Prostate gland (tissue), 2 donors: ENCODE results near the gene ATP5PD.

ENCODE experiments used
- POLR2A ChIP-seq: fragments of 450-650 bp; IDR thresholded peaks from one replicate; pipeline ENCODE4 v1.6.1; 2016; ENCODE audit warnings: antibody characterized with exemption, mild to moderate bottlenecking
- POLR2AphosphoS5 ChIP-seq: sonication (generic); formaldehyde crosslinking; IDR thresholded peaks from one replicate; pipeline ENCODE4 v1.6.1; 2017; ENCODE audit warnings: antibody characterized with exemption
- TF ChIP-seq, protein P1 (sequence below), 4 experiments: fragments of 200-600 bp in 2 of 4; fragments of 450-650 bp in 2 of 4; sonication (generic) in 2 of 4; IDR thresholded peaks; 1 replicate in 3 of 4; 2 replicates in 1 of 4; pipeline ENCODE4 v1.5.1; 2016 to 2019; ENCODE audit warnings: antibody characterized with exemption in 4 of 4, mild to moderate bottlenecking in 2 of 4, moderate library complexity in 2 of 4

DNA sequence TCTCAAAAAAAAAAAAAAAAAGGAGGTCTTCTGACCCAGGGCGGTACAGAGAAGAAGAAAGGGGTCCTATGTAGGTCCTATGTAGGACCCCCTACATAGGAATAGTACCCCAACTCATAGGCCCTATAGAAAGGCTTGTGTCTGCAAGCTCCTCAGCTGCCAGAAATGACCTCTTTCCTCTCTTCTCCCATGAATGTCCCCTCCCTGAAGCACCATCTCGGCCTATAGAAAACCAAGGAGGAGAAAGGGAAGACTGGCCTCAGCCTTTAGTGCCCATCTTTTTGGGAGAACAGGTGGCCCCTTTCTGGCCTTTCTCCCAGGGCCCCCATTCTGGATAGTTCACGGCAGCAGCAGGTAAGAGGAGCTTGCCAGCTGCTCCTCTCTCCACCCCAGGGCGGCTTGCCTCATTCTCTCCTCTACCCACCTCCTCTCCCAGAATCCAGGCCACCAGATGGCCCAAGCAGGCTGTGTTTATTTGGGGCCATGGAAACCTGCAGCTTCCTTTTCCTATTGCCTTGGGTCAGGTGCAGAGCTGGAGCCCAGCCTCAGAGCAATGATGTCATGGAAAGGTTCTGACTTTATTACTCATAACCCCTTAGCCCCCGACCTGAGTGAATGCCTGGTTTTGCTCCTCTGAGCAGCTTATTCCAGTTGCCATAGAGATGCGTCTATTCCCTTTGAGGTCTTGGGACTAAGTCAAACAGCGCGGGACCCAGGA, 35.9 kb downstream of the ATP5PD start:
- TF ChIP-seq, protein P1, sequence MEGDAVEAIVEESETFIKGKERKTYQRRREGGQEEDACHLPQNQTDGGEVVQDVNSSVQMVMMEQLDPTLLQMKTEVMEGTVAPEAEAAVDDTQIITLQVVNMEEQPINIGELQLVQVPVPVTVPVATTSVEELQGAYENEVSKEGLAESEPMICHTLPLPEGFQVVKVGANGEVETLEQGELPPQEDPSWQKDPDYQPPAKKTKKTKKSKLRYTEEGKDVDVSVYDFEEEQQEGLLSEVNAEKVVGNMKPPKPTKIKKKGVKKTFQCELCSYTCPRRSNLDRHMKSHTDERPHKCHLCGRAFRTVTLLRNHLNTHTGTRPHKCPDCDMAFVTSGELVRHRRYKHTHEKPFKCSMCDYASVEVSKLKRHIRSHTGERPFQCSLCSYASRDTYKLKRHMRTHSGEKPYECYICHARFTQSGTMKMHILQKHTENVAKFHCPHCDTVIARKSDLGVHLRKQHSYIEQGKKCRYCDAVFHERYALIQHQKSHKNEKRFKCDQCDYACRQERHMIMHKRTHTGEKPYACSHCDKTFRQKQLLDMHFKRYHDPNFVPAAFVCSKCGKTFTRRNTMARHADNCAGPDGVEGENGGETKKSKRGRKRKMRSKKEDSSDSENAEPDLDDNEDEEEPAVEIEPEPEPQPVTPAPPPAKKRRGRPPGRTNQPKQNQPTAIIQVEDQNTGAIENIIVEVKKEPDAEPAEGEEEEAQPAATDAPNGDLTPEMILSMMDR (IDR thresholded peaks at IDR 0.05), result no peak
- TF ChIP-seq POLR2AphosphoS5, result no peak
- TF ChIP-seq POLR2A, result no peak
